ENCODE results near the gene PNPT1.

- TF ChIP-seq POLR2AphosphoS5 (IDR thresholded peaks at IDR 0.05; ENCODE audit: borderline replicate concordance, low read depth, low read length) (no peak), EZH2 (IDR thresholded peaks at IDR 0.05) (no peak), FOXP2 (optimal IDR thresholded peaks at IDR 0.05; ENCODE audit: control extremely low read depth, extremely low read length, insufficient read depth) (no peak)
These were observed 91.8 kb downstream of the PNPT1 start for GRCh38 chr2:55601849-55602248.
